Stomach (tissue), 9 donors: ENCODE data around the gene RACGAP1. TPM values are rescaled to one million over a fixed set of nuclear protein-coding genes. Genes with fewer than 3 reads are reported as not detected.
A peak's percentile ranks its signal among the peaks of the same experiment; 100 is the strongest.

Experiments
- DNase-seq, 2 donors: peaks; one replicate each; pipeline versions ENCODE4 v3.0.0 to v3.0.0-alpha.2; 2013 to 2019
- H3K27ac ChIP-seq, 5 donors: fragments of 200-600 bp in 4 of 5; sonication (generic) in 4 of 5; one replicate each; pipeline ENCODE4 v1.5.1; 2013 to 2019; ENCODE audit warnings: mild to moderate bottlenecking in 1 of 5, moderate library complexity in 1 of 5
- H3K27me3 ChIP-seq, 3 donors: fragments of 200-600 bp; sonication (generic); one replicate each; pipeline ENCODE4 v1.5.1; 2017 to 2019; ENCODE audit warnings: mixed run types in 1 of 3
- H3K36me3 ChIP-seq, 4 donors: fragments of 200-600 bp; sonication (generic); 1 replicate in 3 of 4; 2 replicates in 1 of 4; pipeline ENCODE4 v1.5.1; 2016 to 2019
- H3K4me1 ChIP-seq, 4 donors: fragments of 200-600 bp; sonication (generic); one replicate each; pipeline ENCODE4 v1.5.1; 2016 to 2019
- H3K4me3 ChIP-seq, 4 donors: fragments of 200-600 bp; sonication (generic) in 3 of 4; one replicate each; pipeline ENCODE4 v1.5.1; 2016 to 2019; ENCODE audit warnings: mild to moderate bottlenecking in 1 of 4
- H3K9me3 ChIP-seq, 4 donors: fragments of 200-600 bp; sonication (generic); one replicate each; pipeline ENCODE4 v1.5.1; 2016 to 2019
- CTCF ChIP-seq, 7 experiments: fragments of 450-650 bp in 4 of 7; fragments of 200-600 bp in 3 of 7; sonication (generic) in 3 of 7; IDR thresholded peaks; one replicate each; pipeline ENCODE4 v1.5.1; 2016 to 2019; ENCODE audit warnings: antibody characterized with exemption in 7 of 7, control low read depth in 2 of 7, mild to moderate bottlenecking in 1 of 7
- EP300 ChIP-seq: sonication (generic); formaldehyde crosslinking; IDR thresholded peaks from one replicate; pipeline ENCODE4 v1.6.1; 2017; ENCODE audit warnings: antibody characterized with exemption
- POLR2A ChIP-seq, 4 donors: fragments of 450-650 bp; IDR thresholded peaks; one replicate each; pipeline ENCODE4 v1.6.1; 2016; ENCODE audit warnings: antibody characterized with exemption in 4 of 4, control low read depth in 2 of 4, mild to moderate bottlenecking in 1 of 4, moderate library complexity in 1 of 4
- POLR2AphosphoS5 ChIP-seq, 3 donors: sonication (generic); formaldehyde crosslinking; IDR thresholded peaks; one replicate each; pipeline ENCODE4 v1.6.1; 2016; ENCODE audit warnings: antibody characterized with exemption in 3 of 3
- WGBS, 5 donors: extraction: QIAGEN DNeasy Blood & Tissue Kit in 3 of 5; methylation state at CpG; one replicate each; pipeline versions ENCODE4 v1.1.5 to v1.1.7; 2013 to 2018; 5-methylcytosine and 5-hydroxymethylcytosine counted together
- intact Hi-C: fragments of 100-400 bp; cut with DNase I; formaldehyde crosslinking; loops from one replicate; pipeline ENCODE4 v1.15.1; 2023; ENCODE audit warnings: low total_unique reads
- polyA plus RNA-seq, 3 donors: library from polyadenylated mRNA; stranded (reverse); fragments of 200-250 nt; gene quantifications; one replicate each; pipeline ENCODE4 v1.2.3, GENCODE V29; 2013
- total RNA-seq, 5 donors: library from RNA; depleted of rRNA; stranded (reverse); fragments of >200 nt; gene quantifications; one replicate each; pipeline versions ENCODE4 v1.1.0 to v1.2.3, GENCODE V29; 2014 to 2016
- donor health status: healthy with polysubstance abuse.
- donor health status: Bipolar disorder and iron deficiency.
- donor health status: healthy.

The RACGAP1 gene
- total and polyA plus RNA-seq, 8 donors: 7.9 to 36.7 (median 12.7) TPM

DNA sequence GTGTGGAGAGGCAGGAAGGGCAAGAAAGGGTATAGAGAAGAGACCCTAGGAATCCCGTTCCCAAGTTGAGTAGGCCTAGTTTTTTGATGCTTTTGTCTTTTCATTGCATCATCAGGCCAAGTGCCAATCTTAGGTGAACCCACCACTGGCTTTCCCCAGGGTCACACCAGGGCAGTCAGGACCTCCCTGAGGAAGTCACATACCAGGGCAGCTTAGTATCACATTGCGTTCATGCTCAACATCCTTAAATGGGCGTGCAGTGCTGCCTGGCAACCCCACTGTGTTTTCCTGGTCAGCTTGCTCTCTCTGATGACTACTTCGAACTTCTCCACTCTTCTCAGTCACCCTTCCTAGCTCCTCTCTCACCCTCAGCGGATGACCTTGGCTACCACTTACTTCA, 41.1 kb upstream of the RACGAP1 start:
- no peaks in the 10 kb centered on the region for H3K36me3 ChIP-seq
- peaks cover 0 to 10% (median 9%) of the 10 kb centered on the region in 4 donors for H3K4me1 ChIP-seq
- no peaks in the 10 kb centered on the region for H3K9me3 ChIP-seq
- intact Hi-C loops: no loop called here
- WGBS, 5 donors: 49 to 71% (median 65%) methylated on average over 5 of the region's 5 CpGs
- DNase-seq: peak in 1 of 2 donors; percentile 47
- no peak overlapping the region for H3K4me3 ChIP-seq
- no peaks in the 10 kb centered on the region for H3K27me3 ChIP-seq
- peak overlapping the region in 3 of 5 donors; percentile 8 to 48 (median 31) for H3K27ac ChIP-seq
- TF ChIP-seq CTCF (IDR thresholded peaks at IDR 0.05) (no peak), POLR2A (IDR thresholded peaks at IDR 0.05) (no peak), POLR2AphosphoS5 (IDR thresholded peaks at IDR 0.05) (peak in 1 of 3 donors; percentile 4)

DNA sequence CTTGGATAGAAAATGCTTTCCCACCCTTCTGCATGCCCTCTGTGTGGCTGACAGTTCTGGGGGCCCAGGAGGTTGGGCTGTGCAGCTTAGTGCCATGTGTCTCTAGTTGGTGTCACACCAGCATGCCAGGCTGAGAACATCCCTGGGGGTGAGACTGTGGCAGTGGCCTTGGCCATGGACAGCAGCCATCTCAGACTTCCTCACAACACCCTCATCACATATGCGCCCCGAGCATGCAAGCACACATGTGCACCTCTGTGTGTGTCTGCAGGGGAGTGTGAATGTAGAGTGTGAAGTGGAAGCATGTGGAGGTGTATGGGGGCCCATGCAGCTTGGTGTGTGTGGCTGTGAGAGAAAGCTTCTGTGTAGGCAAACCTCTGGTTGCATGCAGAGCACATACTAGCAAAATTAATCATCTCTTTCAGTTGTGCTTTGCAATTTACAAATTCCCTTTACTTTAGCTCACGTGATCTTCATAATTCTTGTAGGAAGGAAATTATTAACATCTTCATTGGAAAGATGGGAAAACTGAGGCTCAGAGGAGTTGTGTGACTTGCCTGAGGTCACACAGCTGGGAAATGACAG, 40.5 kb upstream of the RACGAP1 start:
- WGBS, 5 donors: 86 to 89% (median 87%) methylated on average over 3 of the region's 3 CpGs
- peaks cover 0 to 14% (median 14%) of the 10 kb centered on the region in 4 donors for H3K4me1 ChIP-seq
- no peaks in the 10 kb centered on the region for H3K27me3 ChIP-seq
- DNase-seq: no peak
- intact Hi-C loops: no loop called here
- no peak overlapping the region for H3K4me3 ChIP-seq
- TF ChIP-seq POLR2AphosphoS5 (IDR thresholded peaks at IDR 0.05) (no peak), CTCF (IDR thresholded peaks at IDR 0.05) (no peak), POLR2A (IDR thresholded peaks at IDR 0.05) (no peak), EP300 (no peak)
- H3K27ac ChIP-seq: peak overlapping the region in 2 of 5 donors; percentile 29 to 31
- no peaks in the 10 kb centered on the region for H3K9me3 ChIP-seq
- no peaks in the 10 kb centered on the region for H3K36me3 ChIP-seq

- intact Hi-C loops: no loop called here
These were observed 37.6 kb upstream of the RACGAP1 start for GRCh38 chr12:50062728-50063460.

More at GRCh38 chr12:50062728-50063460, 37.6 kb upstream of the RACGAP1 start:
- Histone ChIP-seq H3K36me3 (no peaks in the 10 kb centered on the region), H3K4me3 (no peak overlapping the region), H3K4me1 (peaks cover 3 to 15% (median 12%) of the 10 kb centered on the region in 4 donors), H3K27me3 (peaks cover 0 to 9% (median 0%) of the 10 kb centered on the region in 3 donors), H3K27ac (no peak overlapping the region), H3K9me3 (no peaks in the 10 kb centered on the region)
- WGBS, 5 donors: 77 to 86% (median 84%) methylated on average over 3 to 5 of the region's 5 CpGs
- no peak for TF ChIP-seq POLR2AphosphoS5 (IDR thresholded peaks at IDR 0.05)
- TF ChIP-seq CTCF (IDR thresholded peaks at IDR 0.05): no peak
- no peak for TF ChIP-seq EP300
- no peak for TF ChIP-seq POLR2A (IDR thresholded peaks at IDR 0.05)
- peak in 1 of 2 donors; percentile 17 for DNase-seq
